GM19455 (cell line): ENCODE results near the gene SDK2.

Source experiments
- ATAC-seq: cut with Tn5 transposase; IDR thresholded peaks from one replicate; pipeline ENCODE4 v1.9.1; 2021; ENCODE audit not compliant: unreplicated experiment

The SDK2 gene

GRCh38 chr17:73652886-73653480 is 8.7 kb upstream of the SDK2 start:
- no peak for ATAC-seq

GRCh38 chr17:73650617-73651200 is 6.5 kb upstream of the SDK2 start:
- ATAC-seq, result no peak

- no peak for ATAC-seq
Measured at GRCh38 chr17:73650140-73650539, 5.9 kb upstream of the SDK2 start.

GRCh38 chr17:73648974-73649373 is 4.7 kb upstream of the SDK2 start:
- ATAC-seq, result no peak

GRCh38 chr17:73648543-73648820 is 4.2 kb upstream of the SDK2 start:
- ATAC-seq, result no peak

GRCh38 chr17:73647772-73648542 is 3.7 kb upstream of the SDK2 start:
- ATAC-seq, result no peak

- no peak for ATAC-seq
Measured at GRCh38 chr17:73647301-73647695, 3.1 kb upstream of the SDK2 start.

GRCh38 chr17:73646409-73647300 is 2.4 kb upstream of the SDK2 start:
- no peak for ATAC-seq

- ATAC-seq, result no peak
Measured at GRCh38 chr17:73645050-73645871, 1.0 kb upstream of the SDK2 start.

GRCh38 chr17:73643852-73644144 is 447 bp downstream of the SDK2 start:
- ATAC-seq, result no peak

GRCh38 chr17:73643001-73643851 is 1.0 kb downstream of the SDK2 start:
- no peak for ATAC-seq

- ATAC-seq, result no peak
Measured at GRCh38 chr17:73642659-73643000, 1.6 kb downstream of the SDK2 start.

GRCh38 chr17:73641826-73642600 is 2.2 kb downstream of the SDK2 start:
- no peak for ATAC-seq

GRCh38 chr17:73640691-73641090 is 3.6 kb downstream of the SDK2 start:
- no peak for ATAC-seq

GRCh38 chr17:73639932-73640331 is 4.3 kb downstream of the SDK2 start:
- no peak for ATAC-seq

- no peak for ATAC-seq
Measured at GRCh38 chr17:73639322-73639721, 4.9 kb downstream of the SDK2 start.

- no peak for ATAC-seq
Measured at GRCh38 chr17:73638556-73638955, 5.7 kb downstream of the SDK2 start.

- no peak for ATAC-seq
Measured at GRCh38 chr17:73637866-73638265, 6.4 kb downstream of the SDK2 start.

GRCh38 chr17:73635101-73635817 is 9.0 kb downstream of the SDK2 start:
- ATAC-seq, result no peak
